Measurements from ENCODE around the gene NDFIP2. TPM values are rescaled to one million over a fixed set of nuclear protein-coding genes. Genes with fewer than 3 reads are reported as not detected.

NDFIP2 gene
- polyA plus RNA-seq, 10 donors: 26.8 to 37.1 (median 28.9) TPM

GRCh38 chr13:79456656-79457365, 24.1 kb upstream of the NDFIP2 start:
- DNase-seq: no peak

- no peak for DNase-seq
These were observed 23.6 kb upstream of the NDFIP2 start for GRCh38 chr13:79457390-79457789.

GRCh38 chr13:79457948-79458347, 23.0 kb upstream of the NDFIP2 start:
- peak in 1 of 3 donors; percentile 14 for DNase-seq

- DNase-seq: no peak
These were observed 22.5 kb upstream of the NDFIP2 start for GRCh38 chr13:79458436-79458835.

- DNase-seq: no peak
These were observed 21.0 kb upstream of the NDFIP2 start for GRCh38 chr13:79459906-79460305.

- DNase-seq: no peak
These were observed 18.1 kb upstream of the NDFIP2 start for GRCh38 chr13:79462895-79463294.

- no peak for DNase-seq
These were observed 17.4 kb upstream of the NDFIP2 start for GRCh38 chr13:79463604-79464003.

- DNase-seq: no peak
These were observed 14.1 kb upstream of the NDFIP2 start for GRCh38 chr13:79466872-79467271.

- DNase-seq: no peak
These were observed 12.6 kb upstream of the NDFIP2 start for GRCh38 chr13:79468402-79468801.

GRCh38 chr13:79468819-79469218, 12.1 kb upstream of the NDFIP2 start:
- no peak for DNase-seq

- no peak for DNase-seq
These were observed 11.3 kb upstream of the NDFIP2 start for GRCh38 chr13:79469608-79470007.

- no peak for DNase-seq
These were observed 10.3 kb upstream of the NDFIP2 start for GRCh38 chr13:79470666-79471065.

GRCh38 chr13:79475569-79475968, 5.4 kb upstream of the NDFIP2 start:
- no peak for DNase-seq

- no peak for DNase-seq
These were observed 3.0 kb upstream of the NDFIP2 start for GRCh38 chr13:79477968-79478367.

GRCh38 chr13:79479882-79480281, 1.1 kb upstream of the NDFIP2 start:
- no peak for DNase-seq

- no peak for DNase-seq
These were observed 714 bp downstream of the NDFIP2 start for GRCh38 chr13:79481685-79482052.

GRCh38 chr13:79482281-79482970, 1.5 kb downstream of the NDFIP2 start:
- peak in 1 of 3 donors; percentile 30 for DNase-seq

- DNase-seq: peak in 1 of 3 donors; percentile 86
These were observed 2.2 kb downstream of the NDFIP2 start for GRCh38 chr13:79483086-79483706.

GRCh38 chr13:79485014-79485811, 4.3 kb downstream of the NDFIP2 start:
- DNase-seq: peak; percentile 77 to 85 (median 79)

- DNase-seq: no peak
These were observed 5.7 kb downstream of the NDFIP2 start for GRCh38 chr13:79486433-79487188.

GRCh38 chr13:79490326-79490725, 9.4 kb downstream of the NDFIP2 start:
- DNase-seq: no peak
